Purkinje cell (primary cell): Measurements from ENCODE around the gene PRM1. TPM values are rescaled to one million over a fixed set of nuclear protein-coding genes. Genes with fewer than 3 reads are reported as not detected.

Experiments
- polyA plus RNA-seq: library from polyadenylated mRNA; unstranded; fragments of >200 nt; fragmentation: Nextera tagmentation; gene quantifications from 2 replicates; pipeline ENCODE4 v1.2.1, GENCODE V29; 2014

PRM1 gene, protein sequence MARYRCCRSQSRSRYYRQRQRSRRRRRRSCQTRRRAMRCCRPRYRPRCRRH
- not detected in 2 replicates for polyA plus RNA-seq

GRCh38 chr16:11280616-11281522, at the start of gene PRM1:
PRM1 (minus strand) TSS chr16:11281330; CDS start chr16:11281238, 92 bp downstream.

GRCh38 chr16:11276143-11276895, 4.8 kb downstream of the PRM1 start, which contains the start of gene PRM2:
PRM2 (minus strand) TSS chr16:11276480; CDS start chr16:11276370, 110 bp downstream.

GRCh38 chr16:11272921-11273720, 8.0 kb downstream of the PRM1 start, which contains the start of gene PRM3:
PRM3 (minus strand) TSS chr16:11273629; CDS start chr16:11273595, 34 bp downstream.

GRCh38 chr16:11268921-11269375, 12.2 kb downstream of the PRM1 start, which contains the start of gene TNP2:
TNP2 (minus strand) TSS chr16:11269325; CDS start chr16:11269262, 63 bp downstream.

DNA sequence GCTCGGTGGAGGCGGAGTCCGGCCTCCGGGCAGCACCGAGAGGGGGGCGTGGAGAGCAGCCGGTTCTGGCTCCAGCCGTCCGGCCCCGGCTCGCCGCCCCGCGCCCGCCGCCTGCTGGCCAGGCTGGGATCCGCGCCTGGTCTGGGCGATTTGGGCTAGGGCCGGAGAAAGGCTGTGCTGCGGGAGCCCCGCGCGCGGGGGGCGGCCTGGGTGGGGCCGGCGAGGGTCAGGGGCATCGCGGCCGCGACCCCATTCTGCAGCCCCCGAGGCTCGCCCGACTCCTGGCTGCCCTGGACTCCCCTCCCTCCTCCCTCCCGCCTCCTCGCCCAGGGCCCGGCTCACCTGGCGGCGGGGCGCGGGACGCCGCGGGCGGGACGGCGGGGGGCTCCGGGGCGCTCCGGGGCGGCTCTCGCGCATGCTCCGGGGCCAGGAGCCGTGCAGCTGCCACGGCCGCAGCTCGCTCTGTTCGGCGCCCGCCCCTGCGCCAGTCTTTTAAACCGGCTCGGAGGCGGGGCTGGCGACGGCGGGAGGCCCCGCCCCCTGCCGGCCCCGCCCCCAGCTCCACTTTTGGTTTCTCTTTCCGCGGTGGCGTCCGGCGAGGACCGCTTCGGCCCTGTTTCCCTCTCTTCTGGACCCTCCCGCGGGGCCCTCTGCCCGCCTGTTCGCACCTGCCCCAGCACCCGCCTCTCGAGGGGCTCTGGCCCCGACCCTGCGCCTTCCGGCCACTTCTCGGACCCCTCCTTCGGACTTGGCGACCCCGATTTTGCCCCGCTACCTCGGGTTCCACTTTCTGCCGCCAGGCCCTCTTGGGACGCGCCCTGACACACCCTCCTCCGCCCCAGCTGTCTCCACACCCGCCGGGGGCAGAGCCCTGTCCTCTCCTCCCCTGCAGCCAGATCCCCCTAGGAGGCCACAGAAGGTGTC, 25.1 kb downstream of the PRM1 start, which contains the start of gene SOCS1:
TSS of gene SOCS1 (minus strand) at position 468 of the 924 bp plus-strand sequence. CDS start 726 bp downstream, outside the sequence.

Other genes with a start within 250 kb of the PRM1 start
- gene SOCS1, start 25.1 kb downstream of the PRM1 start, polyA plus RNA-seq = not detected in 2 replicates
- not detected in 2 replicates for gene TNP2, start 12.0 kb downstream of the PRM1 start, polyA plus RNA-seq
- gene PRM3, start 7.7 kb downstream of the PRM1 start, polyA plus RNA-seq = not detected in 2 replicates
- gene PRM2, start 4.8 kb downstream of the PRM1 start, polyA plus RNA-seq = not detected in 2 replicates
- gene RMI2, start 64.1 kb upstream of the PRM1 start, polyA plus RNA-seq = 1.5 and 1.8 TPM in 2 replicates